ENCODE data around the gene RAB34. TPM values are rescaled to one million over a fixed set of nuclear protein-coding genes. Genes with fewer than 3 reads are reported as not detected.

Gene RAB34
- total RNA-seq, 1 experiment from 2014 or later: 189 TPM

DNA sequence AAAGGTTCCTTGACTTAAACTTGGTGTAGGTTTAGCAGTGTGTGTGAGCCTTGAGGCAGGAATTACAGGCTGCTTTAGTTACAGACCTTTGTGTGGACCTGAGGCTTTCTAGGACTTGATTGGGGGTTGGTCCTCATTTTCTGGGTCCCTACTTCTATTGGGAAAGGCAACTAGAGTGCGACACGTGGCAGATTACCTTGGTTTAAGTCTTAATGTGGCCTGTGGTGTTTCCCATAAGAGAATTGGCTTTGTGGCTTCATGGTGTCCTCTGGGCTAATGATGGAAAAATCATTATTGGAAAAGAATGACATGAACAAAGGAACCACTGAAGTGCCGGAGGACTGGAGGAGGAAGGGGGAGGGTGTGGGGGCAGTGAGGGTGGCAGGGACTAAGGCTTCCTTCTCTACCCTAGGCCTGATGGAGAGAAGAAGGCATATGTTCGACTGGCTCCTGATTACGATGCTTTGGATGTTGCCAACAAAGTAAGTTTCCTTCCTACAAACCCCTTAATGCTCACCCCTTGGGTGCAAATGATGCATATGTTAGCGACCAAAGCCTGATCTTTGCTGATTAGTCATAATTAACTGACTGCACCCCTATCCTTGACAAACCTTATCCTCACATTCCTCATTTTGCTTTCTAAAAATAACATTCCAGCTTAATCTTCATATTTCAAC lies 5.6 kb upstream of the RAB34 start:
- Mint-ChIP-seq H3K27me3 (ENCODE audit: low read depth) (no peaks in the 10 kb centered on the region; the same call in 1 of the 2 replicates), H3K27ac (peak overlapping the region in 2 of 3 experiments; percentile 31 to 70; a peak in 4 of 7 replicates), H3K4me3 (peak overlapping the region; percentile 48 to 96), H3K9me3 (no peaks in the 10 kb centered on the region; a peak in 2 of 5 replicates), H3K4me1 (peaks cover 39 to 60% of the 10 kb centered on the region in 2 experiments), H3K36me3 (ENCODE audit: insufficient read depth in 1 of 3, low read depth in 3 of 3) (peaks cover 45 to 56% (median 49%) of the 10 kb centered on the region in 3 experiments)
- Histone ChIP-seq H3K18ac (ENCODE audit: insufficient read length, low read depth, low read length) (no peak overlapping the region), H2BK20ac (ENCODE audit: low read depth, low read length, poor library complexity, severe bottlenecking) (no peak overlapping the region), H3K4ac (ENCODE audit: low read depth, low read length) (no peak overlapping the region), H3K27me3 (ENCODE audit: insufficient read depth, low read length) (no peaks in the 10 kb centered on the region), H3K23me2 (ENCODE audit: insufficient read length, low read depth, low read length, poor library complexity, severe bottlenecking) (peaks cover 34% of the 10 kb centered on the region), H3K4me1 (ENCODE audit: insufficient read depth, low read length) (0 out of 2 replicates have a peak, but pooled peaks cover 7% of the 10 kb centered on the region), H3K9me3 (ENCODE audit: control insufficient read depth, low read depth, low read length) (no peaks in the 10 kb centered on the region), H3K56ac (ENCODE audit: insufficient read length, low read depth, low read length) (no peak overlapping the region), H2BK120ac (ENCODE audit: low read depth, low read length, poor library complexity, severe bottlenecking) (no peak overlapping the region), H2BK12ac (ENCODE audit: insufficient read length, low read depth, low read length) (no peak overlapping the region), H4K5ac (ENCODE audit: insufficient read length, low read depth, low read length) (no peak overlapping the region), H2AK5ac (ENCODE audit: insufficient read length, low read length) (no peak overlapping the region), H3K79me1 (ENCODE audit: insufficient read depth, low read depth, low read length, poor library complexity, severe bottlenecking) (peaks cover 3% of the 10 kb centered on the region), H3T11ph (ENCODE audit: low read length) (no peak overlapping the region), H3K14ac (ENCODE audit: insufficient read depth, low read length) (no peak overlapping the region), H4K8ac (replicated peaks; ENCODE audit: insufficient read length, low read depth, low read length) (no peak overlapping the region), H4K91ac (ENCODE audit: insufficient read length, low read depth, low read length) (no peak overlapping the region), H2BK15ac (ENCODE audit: low read depth, low read length) (no peak overlapping the region), H3K79me2 (ENCODE audit: insufficient read depth, low read length) (peaks cover 14% of the 10 kb centered on the region; the same call in 1 of the 2 replicates), H2AFZ (ENCODE audit: low read length) (no peak overlapping the region), H4K20me1 (ENCODE audit: control insufficient read depth, insufficient read depth, insufficient read length) (no peaks in the 10 kb centered on the region), H3K23ac (ENCODE audit: insufficient read length, low read depth, low read length) (no peak overlapping the region), H3K27ac (ENCODE audit: insufficient read length, low read depth, low read length) (no peak overlapping the region), H3K9ac (ENCODE audit: extremely low read depth, insufficient read length, low read length) (no peak overlapping the region), H2BK5ac (ENCODE audit: insufficient read length, low read length) (no peak overlapping the region), H3K4me2 (ENCODE audit: insufficient read depth, insufficient read length, low read length) (peak overlapping the region; percentile 90)
- WGBS (ENCODE audit: extremely low coverage, insufficient read length, low lambda C conversion rate): no CpG with 5 or more reads among the region's 6 CpGs
- no peak for DNase-seq
- TF ChIP-seq, protein P1, sequence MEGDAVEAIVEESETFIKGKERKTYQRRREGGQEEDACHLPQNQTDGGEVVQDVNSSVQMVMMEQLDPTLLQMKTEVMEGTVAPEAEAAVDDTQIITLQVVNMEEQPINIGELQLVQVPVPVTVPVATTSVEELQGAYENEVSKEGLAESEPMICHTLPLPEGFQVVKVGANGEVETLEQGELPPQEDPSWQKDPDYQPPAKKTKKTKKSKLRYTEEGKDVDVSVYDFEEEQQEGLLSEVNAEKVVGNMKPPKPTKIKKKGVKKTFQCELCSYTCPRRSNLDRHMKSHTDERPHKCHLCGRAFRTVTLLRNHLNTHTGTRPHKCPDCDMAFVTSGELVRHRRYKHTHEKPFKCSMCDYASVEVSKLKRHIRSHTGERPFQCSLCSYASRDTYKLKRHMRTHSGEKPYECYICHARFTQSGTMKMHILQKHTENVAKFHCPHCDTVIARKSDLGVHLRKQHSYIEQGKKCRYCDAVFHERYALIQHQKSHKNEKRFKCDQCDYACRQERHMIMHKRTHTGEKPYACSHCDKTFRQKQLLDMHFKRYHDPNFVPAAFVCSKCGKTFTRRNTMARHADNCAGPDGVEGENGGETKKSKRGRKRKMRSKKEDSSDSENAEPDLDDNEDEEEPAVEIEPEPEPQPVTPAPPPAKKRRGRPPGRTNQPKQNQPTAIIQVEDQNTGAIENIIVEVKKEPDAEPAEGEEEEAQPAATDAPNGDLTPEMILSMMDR (conservative IDR thresholded peaks at IDR 0.05): no peak

Measured in H9 (cell line).